ENCODE data around the gene NMNAT3.

DNA sequence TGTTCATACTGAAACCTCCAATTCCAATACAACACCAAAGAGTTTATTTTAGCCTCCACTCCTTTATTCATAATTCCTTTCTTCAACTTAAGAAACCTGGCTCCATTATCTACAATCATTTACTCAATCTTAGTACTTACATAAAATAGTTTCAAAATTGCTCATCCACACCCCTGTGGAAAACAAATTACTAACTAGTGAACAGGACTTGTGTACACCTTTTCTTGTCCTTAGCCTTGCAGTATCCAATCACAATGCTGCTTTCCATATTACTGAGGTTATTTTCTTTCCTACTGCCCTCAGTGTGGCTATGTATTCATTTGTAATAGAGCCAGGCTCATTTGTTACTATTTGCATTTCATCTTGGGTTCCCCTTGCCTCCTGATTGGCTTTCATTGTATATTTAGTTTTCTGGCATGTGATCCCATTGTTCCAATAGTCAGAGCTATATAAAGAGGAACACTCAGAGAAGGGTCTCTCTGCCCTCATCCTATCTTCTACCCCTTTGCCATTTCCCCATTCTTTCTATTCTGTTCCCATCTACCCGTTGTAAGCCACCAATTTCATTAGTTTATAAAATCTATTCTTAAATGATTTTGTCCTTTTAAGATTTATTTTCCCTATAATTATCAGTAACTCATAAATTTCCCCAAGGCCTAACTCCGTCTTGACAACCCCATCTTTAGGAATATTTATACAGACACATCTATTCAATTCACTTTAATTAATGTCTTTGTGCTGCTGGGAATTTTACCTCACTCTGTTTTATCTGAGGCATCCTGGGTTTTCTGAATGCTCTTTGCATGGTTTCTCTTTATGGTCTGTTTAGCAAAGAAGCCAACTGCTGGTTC lies 70.3 kb downstream of the NMNAT3 start:
- no peak for TF ChIP-seq FOXK1 (CRISPR knock-in tag; IDR thresholded peaks at IDR 0.05)
- TF ChIP-seq, protein P1, sequence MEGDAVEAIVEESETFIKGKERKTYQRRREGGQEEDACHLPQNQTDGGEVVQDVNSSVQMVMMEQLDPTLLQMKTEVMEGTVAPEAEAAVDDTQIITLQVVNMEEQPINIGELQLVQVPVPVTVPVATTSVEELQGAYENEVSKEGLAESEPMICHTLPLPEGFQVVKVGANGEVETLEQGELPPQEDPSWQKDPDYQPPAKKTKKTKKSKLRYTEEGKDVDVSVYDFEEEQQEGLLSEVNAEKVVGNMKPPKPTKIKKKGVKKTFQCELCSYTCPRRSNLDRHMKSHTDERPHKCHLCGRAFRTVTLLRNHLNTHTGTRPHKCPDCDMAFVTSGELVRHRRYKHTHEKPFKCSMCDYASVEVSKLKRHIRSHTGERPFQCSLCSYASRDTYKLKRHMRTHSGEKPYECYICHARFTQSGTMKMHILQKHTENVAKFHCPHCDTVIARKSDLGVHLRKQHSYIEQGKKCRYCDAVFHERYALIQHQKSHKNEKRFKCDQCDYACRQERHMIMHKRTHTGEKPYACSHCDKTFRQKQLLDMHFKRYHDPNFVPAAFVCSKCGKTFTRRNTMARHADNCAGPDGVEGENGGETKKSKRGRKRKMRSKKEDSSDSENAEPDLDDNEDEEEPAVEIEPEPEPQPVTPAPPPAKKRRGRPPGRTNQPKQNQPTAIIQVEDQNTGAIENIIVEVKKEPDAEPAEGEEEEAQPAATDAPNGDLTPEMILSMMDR (IDR thresholded peaks at IDR 0.05), result no peak
- no peak for TF ChIP-seq NR2C2 (CRISPR knock-in tag; IDR thresholded peaks at IDR 0.05)
- TF ChIP-seq NFYB (CRISPR knock-in tag; conservative IDR thresholded peaks at IDR 0.05; ENCODE audit: low read depth), result no peak
- TF ChIP-seq TP53 (CRISPR knock-in tag; IDR thresholded peaks at IDR 0.05), result no peak
- TF ChIP-seq FOXP1 (CRISPR knock-in tag; IDR thresholded peaks at IDR 0.05; ENCODE audit: borderline replicate concordance), result no peak

All from WTC11 (cell line).